HepG2 (cell line): ENCODE measurements around the gene APOM. TPM values are rescaled to one million over a fixed set of nuclear protein-coding genes. Genes with fewer than 3 reads are reported as not detected.

Source experiments
- CBX1 ChIP-seq: IDR thresholded peaks from one replicate; pipeline ENCODE4 v1.6.1; 2016; ENCODE audit warnings: antibody characterized with exemption, low read depth
- CEBPZ ChIP-seq: IDR thresholded peaks from 2 replicates; pipeline ENCODE4 v1.6.1; 2012; ENCODE audit warnings: low read length, improper control_type of control experiment
- CENPT ChIP-seq: sonication (generic); formaldehyde crosslinking; IDR thresholded peaks from 2 replicates; pipeline ENCODE4 v1.8.0; 2022; ENCODE audit warnings: low read depth, mild to moderate bottlenecking, moderate library complexity, missing genetic modification reagents
- CERS6 ChIP-seq: sonication (generic); formaldehyde crosslinking; IDR thresholded peaks from 2 replicates; pipeline ENCODE4 v1.5.0; 2020; ENCODE audit warnings: missing genetic modification reagents
- ESRRA ChIP-seq: sonication (generic); formaldehyde crosslinking; IDR thresholded peaks from 2 replicates; pipeline ENCODE4 v1.5.1; 2020; ENCODE audit warnings: mild to moderate bottlenecking, low read depth, missing genetic modification reagents
- HIVEP1 ChIP-seq: sonication (generic); formaldehyde crosslinking; IDR thresholded peaks from 2 replicates; pipeline ENCODE4 v1.4.0; 2020; ENCODE audit warnings: mild to moderate bottlenecking, missing genetic modification reagents
- HNRNPL ChIP-seq: fragments of 200-400 bp; formaldehyde crosslinking; IDR thresholded peaks from 2 replicates; pipeline ENCODE4 v1.6.1; 2017; ENCODE audit warnings: mild to moderate bottlenecking, low read depth, low read length
- HNRNPLL ChIP-seq: fragments of 200-400 bp; formaldehyde crosslinking; IDR thresholded peaks from 2 replicates; pipeline ENCODE4 v1.6.1; 2017; ENCODE audit warnings: mild to moderate bottlenecking, low read depth, low read length; ENCODE audit not compliant: poor library complexity, severe bottlenecking
- MXD4 ChIP-seq: IDR thresholded peaks from 2 replicates; pipeline ENCODE4 v1.6.1; 2016; ENCODE audit warnings: mild to moderate bottlenecking, missing biosample characterization, missing genetic modification reagents
- MXI1 ChIP-seq: IDR thresholded peaks from 3 replicates; pipeline ENCODE4 v1.6.1; 2012; ENCODE audit warnings: low read depth, low read length, inconsistent platforms, borderline replicate concordance
- NFE2L2 ChIP-seq: fragments of 150-350 bp; IDR thresholded peaks from 2 replicates; pipeline ENCODE4 v1.6.1; 2014; ENCODE audit warnings: low read length
- PREB ChIP-seq: sonication (generic); formaldehyde crosslinking; IDR thresholded peaks from 2 replicates; pipeline ENCODE4 v1.4.0; 2020; ENCODE audit warnings: missing genetic modification reagents
- SMAD1 ChIP-seq: sonication (generic); formaldehyde crosslinking; IDR thresholded peaks from 2 replicates; pipeline ENCODE4 v1.4.0; 2020; ENCODE audit warnings: missing genetic modification reagents, low read depth, mild to moderate bottlenecking, borderline replicate concordance
- SMAD3 ChIP-seq: sonication (generic); formaldehyde crosslinking; IDR thresholded peaks from 2 replicates; pipeline ENCODE4 v1.4.0; 2020; ENCODE audit warnings: missing genetic modification reagents
- SNRNP70 ChIP-seq: fragments of 200-400 bp; formaldehyde crosslinking; IDR thresholded peaks from 2 replicates; pipeline ENCODE4 v1.6.1; 2017; ENCODE audit warnings: mild to moderate bottlenecking, low read depth, low read length, moderate library complexity
- TCF12 ChIP-seq, 2 experiments: fragments of 450-650 bp in 1 of 2; sonication (generic) in 1 of 2; formaldehyde crosslinking in 1 of 2; IDR thresholded peaks; 2 replicates each; pipeline versions ENCODE4 v1.6.1 to v1.8.0; 2017 to 2022; ENCODE audit warnings: antibody characterized with exemption in 1 of 2, mild to moderate bottlenecking in 1 of 2, missing genetic modification reagents in 1 of 2, moderate library complexity in 1 of 2
- TP53 ChIP-seq: sonication (generic); formaldehyde crosslinking; conservative IDR thresholded peaks from 2 replicates; pipeline ENCODE4 v1.4.0; 2020; ENCODE audit warnings: missing genetic modification reagents
- TRAFD1 ChIP-seq: sonication (generic); formaldehyde crosslinking; IDR thresholded peaks from 2 replicates; pipeline ENCODE4 v1.5.1; 2020; ENCODE audit warnings: missing genetic modification reagents, mild to moderate bottlenecking, borderline replicate concordance
- ZNF24 ChIP-seq: fragments of 450-650 bp; IDR thresholded peaks from 2 replicates; pipeline ENCODE4 v1.6.1; 2017; ENCODE audit warnings: antibody characterized with exemption, mild to moderate bottlenecking
- ZNF724P ChIP-seq: sonication (generic); formaldehyde crosslinking; IDR thresholded peaks from 2 replicates; pipeline ENCODE4 v1.8.0; 2022; ENCODE audit warnings: missing genetic modification reagents, borderline replicate concordance
- polyA plus RNA-seq, 8 experiments: library from polyadenylated mRNA; depleted of rRNA in 3 of 8; stranded (reverse) in 7 of 8; unstranded in 1 of 8; fragments of >200 nt; fragmentation: Illumina TruSeq in 4 of 8; extraction: Trizol in 4 of 8; gene quantifications; 2 replicates each; pipeline versions ENCODE4 v1.2.1 to v1.2.3, GENCODE V29; 2011 to 2016; ENCODE audit warnings: low read depth in 4 of 8, missing spikeins in 1 of 8, mixed read lengths in 1 of 8; ENCODE audit not compliant: insufficient read depth in 1 of 8
- total RNA-seq, 5 experiments: library from RNA; depleted of rRNA; stranded (reverse); fragments of >200 nt; fragmentation: Illumina TruSeq; extraction: Trizol; gene quantifications; 2 replicates each; pipeline ENCODE4 v1.2.3, GENCODE V29; 2016; ENCODE audit warnings: low read depth in 1 of 5

APOM gene
- total and polyA plus RNA-seq, 2 of the 13 experiments (the other 11 are each of a cell fraction or from before 2014, with no cell fraction given) = 98.2 to 1,140 TPM

GRCh38 chr6:31655349-31656237, at the start of gene APOM (continued):
- TF ChIP-seq ZNF724P (CRISPR knock-in tag) = no peak
- TF ChIP-seq TCF12 (IDR thresholded peaks at IDR 0.05) = no peak
- TF ChIP-seq TCF12 (CRISPR knock-in tag; IDR thresholded peaks at IDR 0.05) = no peak
- TF ChIP-seq HNRNPL = no peak
- TF ChIP-seq CENPT = no peak
- no peak for TF ChIP-seq CEBPZ
- TF ChIP-seq TRAFD1 = no peak; the same call in 1 of the 2 replicates
- TF ChIP-seq NFE2L2 = 0 out of 2 replicates have a peak, but pooled peaks have one; percentile 24
- no peak for TF ChIP-seq PREB (CRISPR knock-in tag)
- TF ChIP-seq CBX1 = peak; percentile 76
- no peak for TF ChIP-seq CERS6 (CRISPR knock-in tag)
- 0 out of 2 replicates have a peak, but pooled peaks have one; percentile 40 for TF ChIP-seq MXD4 (CRISPR knock-in tag)
- TF ChIP-seq ESRRA (CRISPR knock-in tag) = peak; percentile 76
- TF ChIP-seq SNRNP70 = no peak
- TF ChIP-seq MXI1 = peak; percentile 83; the same call in 1 of the 3 replicates
- peak; percentile 93 for TF ChIP-seq HIVEP1
- TF ChIP-seq ZNF24 = peak; percentile 76; the same call in 1 of the 2 replicates
- peak; percentile 50; the same call in 1 of the 2 replicates for TF ChIP-seq TP53 (CRISPR knock-in tag)
- TF ChIP-seq SMAD3 (CRISPR knock-in tag) = peak; percentile 89
- TF ChIP-seq SMAD1 (CRISPR knock-in tag) = peak; percentile 88
- no peak for TF ChIP-seq HNRNPLL
